Measurements from ENCODE around the gene ALG13. TPM values are rescaled to one million over a fixed set of nuclear protein-coding genes. Genes with fewer than 3 reads are reported as not detected.

Gene ALG13
- total RNA-seq, 1 donor from 2014 or later = 31.0 TPM

GRCh38 chrX:111662292-111662691 is 18.7 kb upstream of the ALG13 start:
- Histone ChIP-seq H3K4me1 (ENCODE audit: insufficient read depth, low read length) (no peaks in the 10 kb centered on the region), H3K36me3 (ENCODE audit: insufficient read depth, low read length) (no peaks in the 10 kb centered on the region), H3K9ac (ENCODE audit: low read length) (no peak overlapping the region), H2AFZ (ENCODE audit: low read depth, low read length) (no peak overlapping the region), H4K20me1 (ENCODE audit: insufficient read depth, low read length) (no peaks in the 10 kb centered on the region), H3K4me3 (ENCODE audit: insufficient read depth, low read depth, low read length) (no peak overlapping the region), H3K79me2 (ENCODE audit: insufficient read depth, low read length) (no peaks in the 10 kb centered on the region), H3K9me3 (ENCODE audit: insufficient read depth, low read depth, low read length) (no peaks in the 10 kb centered on the region), H3K4me2 (ENCODE audit: low read length) (no peak overlapping the region), H3K27ac (ENCODE audit: low read depth, low read length) (no peak overlapping the region), H3K27me3 (ENCODE audit: insufficient read depth, low read length) (no peaks in the 10 kb centered on the region)
- H3K36me3 Mint-ChIP-seq (ENCODE audit: low read depth, unreplicated experiment) = no peaks in the 10 kb centered on the region
- DNase-seq (ENCODE audit: low read depth) (no peak), FAIRE-seq (no peak)
- no peaks in the 10 kb centered on the region for H3K9me3 Mint-ChIP-seq (ENCODE audit: unreplicated experiment)
- H3K27ac Mint-ChIP-seq (ENCODE audit: unreplicated experiment) = no peak overlapping the region
- no peak overlapping the region for H3K4me3 Mint-ChIP-seq (ENCODE audit: unreplicated experiment)
- no peaks in the 10 kb centered on the region for H3K27me3 Mint-ChIP-seq (ENCODE audit: low read depth, unreplicated experiment)
- TF ChIP-seq EZH2 (IDR thresholded peaks at IDR 0.05; ENCODE audit: insufficient read depth, low read length) = no peak
- TF ChIP-seq, protein P1, sequence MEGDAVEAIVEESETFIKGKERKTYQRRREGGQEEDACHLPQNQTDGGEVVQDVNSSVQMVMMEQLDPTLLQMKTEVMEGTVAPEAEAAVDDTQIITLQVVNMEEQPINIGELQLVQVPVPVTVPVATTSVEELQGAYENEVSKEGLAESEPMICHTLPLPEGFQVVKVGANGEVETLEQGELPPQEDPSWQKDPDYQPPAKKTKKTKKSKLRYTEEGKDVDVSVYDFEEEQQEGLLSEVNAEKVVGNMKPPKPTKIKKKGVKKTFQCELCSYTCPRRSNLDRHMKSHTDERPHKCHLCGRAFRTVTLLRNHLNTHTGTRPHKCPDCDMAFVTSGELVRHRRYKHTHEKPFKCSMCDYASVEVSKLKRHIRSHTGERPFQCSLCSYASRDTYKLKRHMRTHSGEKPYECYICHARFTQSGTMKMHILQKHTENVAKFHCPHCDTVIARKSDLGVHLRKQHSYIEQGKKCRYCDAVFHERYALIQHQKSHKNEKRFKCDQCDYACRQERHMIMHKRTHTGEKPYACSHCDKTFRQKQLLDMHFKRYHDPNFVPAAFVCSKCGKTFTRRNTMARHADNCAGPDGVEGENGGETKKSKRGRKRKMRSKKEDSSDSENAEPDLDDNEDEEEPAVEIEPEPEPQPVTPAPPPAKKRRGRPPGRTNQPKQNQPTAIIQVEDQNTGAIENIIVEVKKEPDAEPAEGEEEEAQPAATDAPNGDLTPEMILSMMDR (IDR thresholded peaks at IDR 0.05; ENCODE audit: insufficient read depth, low read depth, low read length) = no peak
- H3K4me1 Mint-ChIP-seq (ENCODE audit: low read depth, unreplicated experiment) = no peaks in the 10 kb centered on the region

DNA sequence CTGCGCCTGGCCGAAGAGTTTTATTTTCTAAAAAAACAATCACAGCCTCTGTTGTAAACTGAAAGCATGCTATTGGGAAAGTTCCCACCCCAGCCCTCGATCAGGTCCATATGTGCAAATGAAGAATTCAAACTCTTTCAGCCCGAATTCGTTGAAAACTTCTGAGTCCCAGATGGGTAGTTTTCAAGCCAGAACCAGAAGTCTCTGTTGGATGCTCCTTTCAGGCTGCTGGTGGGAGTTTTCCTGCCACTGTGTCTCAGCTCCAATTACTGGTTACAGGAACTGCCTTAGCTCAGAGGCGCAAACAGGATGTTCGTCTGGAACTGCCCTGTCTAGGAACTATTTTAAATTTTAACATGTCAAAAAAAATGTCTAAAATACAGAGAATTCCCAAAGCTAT is 9.3 kb upstream of the ALG13 start:
- H3K36me3 ChIP-seq (ENCODE audit: insufficient read depth, low read length) = no peaks in the 10 kb centered on the region
- H3K9me3 ChIP-seq (ENCODE audit: insufficient read depth, low read depth, low read length) = no peaks in the 10 kb centered on the region
- H3K79me2 ChIP-seq (ENCODE audit: insufficient read depth, low read length) = no peaks in the 10 kb centered on the region
- H3K9ac ChIP-seq (ENCODE audit: low read length) = no peak overlapping the region
- TF ChIP-seq, protein P1 (IDR thresholded peaks at IDR 0.05; ENCODE audit: insufficient read depth, low read depth, low read length) = no peak
- TF ChIP-seq EZH2 (IDR thresholded peaks at IDR 0.05; ENCODE audit: insufficient read depth, low read length) = no peak
- H3K4me1 Mint-ChIP-seq (ENCODE audit: low read depth, unreplicated experiment) = no peaks in the 10 kb centered on the region
- no peak for DNase-seq (ENCODE audit: low read depth)
- H3K27ac ChIP-seq (ENCODE audit: low read depth, low read length) = no peak overlapping the region
- H3K9me3 Mint-ChIP-seq (ENCODE audit: unreplicated experiment) = no peaks in the 10 kb centered on the region
- no peak overlapping the region for H3K4me2 ChIP-seq (ENCODE audit: low read length)
- H3K4me1 ChIP-seq (ENCODE audit: insufficient read depth, low read length) = no peaks in the 10 kb centered on the region
- no peaks in the 10 kb centered on the region for H4K20me1 ChIP-seq (ENCODE audit: insufficient read depth, low read length)
- H3K4me3 ChIP-seq (ENCODE audit: insufficient read depth, low read depth, low read length) = no peak overlapping the region
- no peaks in the 10 kb centered on the region for H3K27me3 ChIP-seq (ENCODE audit: insufficient read depth, low read length)
- no peak overlapping the region for H3K27ac Mint-ChIP-seq (ENCODE audit: unreplicated experiment)
- no peak for FAIRE-seq
- H2AFZ ChIP-seq (ENCODE audit: low read depth, low read length) = no peak overlapping the region
- H3K36me3 Mint-ChIP-seq (ENCODE audit: low read depth, unreplicated experiment) = no peaks in the 10 kb centered on the region
- no peak overlapping the region for H3K4me3 Mint-ChIP-seq (ENCODE audit: unreplicated experiment)
- H3K27me3 Mint-ChIP-seq (ENCODE audit: low read depth, unreplicated experiment) = no peaks in the 10 kb centered on the region

GRCh38 chrX:111687305-111687704 is 6.3 kb downstream of the ALG13 start:
- DNase-seq (ENCODE audit: low read depth) = no peak
- Mint-ChIP-seq H3K27me3 (ENCODE audit: low read depth, unreplicated experiment) (no peaks in the 10 kb centered on the region), H3K27ac (ENCODE audit: unreplicated experiment) (no peak overlapping the region), H3K9me3 (ENCODE audit: unreplicated experiment) (no peaks in the 10 kb centered on the region), H3K36me3 (ENCODE audit: low read depth, unreplicated experiment) (no peaks in the 10 kb centered on the region), H3K4me3 (ENCODE audit: unreplicated experiment) (no peak overlapping the region), H3K4me1 (ENCODE audit: low read depth, unreplicated experiment) (peaks cover 6% of the 10 kb centered on the region)
- Histone ChIP-seq H3K36me3 (ENCODE audit: insufficient read depth, low read length) (peaks cover 24% of the 10 kb centered on the region), H3K4me3 (ENCODE audit: insufficient read depth, low read depth, low read length) (no peak overlapping the region), H4K20me1 (ENCODE audit: insufficient read depth, low read length) (peaks cover 8% of the 10 kb centered on the region), H3K27ac (ENCODE audit: low read depth, low read length) (no peak overlapping the region), H3K4me1 (ENCODE audit: insufficient read depth, low read length) (no peaks in the 10 kb centered on the region), H2AFZ (ENCODE audit: low read depth, low read length) (no peak overlapping the region), H3K27me3 (ENCODE audit: insufficient read depth, low read length) (no peaks in the 10 kb centered on the region), H3K4me2 (ENCODE audit: low read length) (no peak overlapping the region), H3K79me2 (ENCODE audit: insufficient read depth, low read length) (peaks cover 20% of the 10 kb centered on the region), H3K9ac (ENCODE audit: low read length) (no peak overlapping the region), H3K9me3 (ENCODE audit: insufficient read depth, low read depth, low read length) (no peaks in the 10 kb centered on the region)
- FAIRE-seq = no peak
- TF ChIP-seq EZH2 (IDR thresholded peaks at IDR 0.05; ENCODE audit: insufficient read depth, low read length) = no peak
- TF ChIP-seq, protein P1 (IDR thresholded peaks at IDR 0.05; ENCODE audit: insufficient read depth, low read depth, low read length) = no peak

All from astrocyte (in vitro differentiated cells and primary cell).